ENCODE results near the gene HS3ST5. TPM values are rescaled to one million over a fixed set of nuclear protein-coding genes. Genes with fewer than 3 reads are reported as not detected.

The HS3ST5 gene
- total and polyA plus RNA-seq, 8 donors, result 0.08 to 0.26 (median 0.11) TPM; not detected in 4

GRCh38 chr6:114158411-114158810, 184.4 kb downstream of the HS3ST5 start:
- Histone ChIP-seq H3K4me1 (peaks cover 14 to 23% (median 15%) of the 10 kb centered on the region in 3 donors), H3K4me3 (no peak overlapping the region), H3K27me3 (no peaks in the 10 kb centered on the region), H3K36me3 (no peaks in the 10 kb centered on the region), H3K27ac (no peak overlapping the region), H3K9me3 (no peaks in the 10 kb centered on the region)
- WGBS, 2 donors, result 52 to 63% methylated on average over 1 of the region's 1 CpG
- DNase-seq (no peak), FAIRE-seq (no peak), ATAC-seq (no peak)
- no peak for TF ChIP-seq CTCF (IDR thresholded peaks at IDR 0.05)
- intact Hi-C loops (cut with DNase I), result no loop called here

GRCh38 chr6:114157848-114158247, 185.0 kb downstream of the HS3ST5 start:
- no peaks in the 10 kb centered on the region for H3K36me3 ChIP-seq

GRCh38 chr6:114155763-114156162, 187.1 kb downstream of the HS3ST5 start:
- no peaks in the 10 kb centered on the region for H3K9me3 ChIP-seq
- FAIRE-seq, result no peak
- no peak overlapping the region for H3K4me3 ChIP-seq
- H3K27ac ChIP-seq, result no peak overlapping the region
- intact Hi-C loops (cut with DNase I), result no loop called here
- no peak for TF ChIP-seq CTCF (IDR thresholded peaks at IDR 0.05)
- no peaks in the 10 kb centered on the region for H3K36me3 ChIP-seq
- no peaks in the 10 kb centered on the region for H3K27me3 ChIP-seq
- no peak for ATAC-seq
- WGBS, 2 donors, result 69 to 86% methylated on average over 3 of the region's 3 CpGs
- no peak for DNase-seq
- H3K4me1 ChIP-seq, result peaks cover 14 to 23% (median 15%) of the 10 kb centered on the region in 3 donors

More at GRCh38 chr6:114157848-114158247, 185.0 kb downstream of the HS3ST5 start:
- Histone ChIP-seq H3K27ac (no peak overlapping the region), H3K27me3 (no peaks in the 10 kb centered on the region), H3K4me1 (peaks cover 14 to 23% (median 15%) of the 10 kb centered on the region in 3 donors), H3K4me3 (no peak overlapping the region), H3K9me3 (no peaks in the 10 kb centered on the region)
- TF ChIP-seq CTCF (IDR thresholded peaks at IDR 0.05), result no peak
- FAIRE-seq (no peak), ATAC-seq (no peak), DNase-seq (no peak)
- intact Hi-C loops (cut with DNase I), result no loop called here
- WGBS, 2 donors, result 82% methylated on average over 2 of the region's 2 CpGs

GRCh38 chr6:114154812-114155211, 188.0 kb downstream of the HS3ST5 start:
- intact Hi-C loops (cut with DNase I), result no loop called here
- no peak overlapping the region for H3K27ac ChIP-seq
- no peak for TF ChIP-seq CTCF (IDR thresholded peaks at IDR 0.05)
- H3K9me3 ChIP-seq, result no peaks in the 10 kb centered on the region
- no peak for ATAC-seq
- H3K4me3 ChIP-seq, result no peak overlapping the region
- no peak for DNase-seq
- no peak for FAIRE-seq
- no peaks in the 10 kb centered on the region for H3K36me3 ChIP-seq
- WGBS, 2 donors, result 82 to 93% methylated on average over 4 of the region's 4 CpGs
- H3K4me1 ChIP-seq, result peaks cover 9 to 15% (median 14%) of the 10 kb centered on the region in 3 donors
- H3K27me3 ChIP-seq, result no peaks in the 10 kb centered on the region

GRCh38 chr6:114153448-114153847, 189.4 kb downstream of the HS3ST5 start:
- 80 to 87% methylated on average over 3 of the region's 3 CpGs for WGBS, 2 donors
- no peak for TF ChIP-seq CTCF (IDR thresholded peaks at IDR 0.05)
- no peak overlapping the region for H3K4me3 ChIP-seq
- peaks cover under 1 to 2% (median 1%) of the 10 kb centered on the region in 3 donors for H3K4me1 ChIP-seq
- DNase-seq, result no peak
- intact Hi-C loops (cut with DNase I), result no loop called here
- H3K27ac ChIP-seq, result no peak overlapping the region
- no peak for FAIRE-seq
- H3K27me3 ChIP-seq, result no peaks in the 10 kb centered on the region
- H3K36me3 ChIP-seq, result no peaks in the 10 kb centered on the region
- no peak for ATAC-seq
- no peaks in the 10 kb centered on the region for H3K9me3 ChIP-seq
